Central memory CD4-positive, alpha-beta T cell (primary cell): Measurements from ENCODE around the gene MED29.
"Not testable (repeated sequence)": the region's sequence is repeated elsewhere in the genome, so short reads cannot be mapped to it uniquely, and the experiment has no call there.

Source experiments
- DNase-seq: peaks from one replicate; pipeline ENCODE4 v3.0.0; 2022

The MED29 gene

GRCh38 chr19:39372047-39372802 lies 19.0 kb upstream of the MED29 start:
- DNase-seq, result no peak

- no peak for DNase-seq
Measured at GRCh38 chr19:39372941-39373340, 18.2 kb upstream of the MED29 start.

- DNase-seq, result no peak
Measured at GRCh38 chr19:39375929-39376328, 15.2 kb upstream of the MED29 start.

GRCh38 chr19:39377373-39378362 lies 13.5 kb upstream of the MED29 start:
- DNase-seq, result no peak

GRCh38 chr19:39379366-39379765 lies 11.8 kb upstream of the MED29 start:
- DNase-seq, result not testable (repeated sequence)

DNA sequence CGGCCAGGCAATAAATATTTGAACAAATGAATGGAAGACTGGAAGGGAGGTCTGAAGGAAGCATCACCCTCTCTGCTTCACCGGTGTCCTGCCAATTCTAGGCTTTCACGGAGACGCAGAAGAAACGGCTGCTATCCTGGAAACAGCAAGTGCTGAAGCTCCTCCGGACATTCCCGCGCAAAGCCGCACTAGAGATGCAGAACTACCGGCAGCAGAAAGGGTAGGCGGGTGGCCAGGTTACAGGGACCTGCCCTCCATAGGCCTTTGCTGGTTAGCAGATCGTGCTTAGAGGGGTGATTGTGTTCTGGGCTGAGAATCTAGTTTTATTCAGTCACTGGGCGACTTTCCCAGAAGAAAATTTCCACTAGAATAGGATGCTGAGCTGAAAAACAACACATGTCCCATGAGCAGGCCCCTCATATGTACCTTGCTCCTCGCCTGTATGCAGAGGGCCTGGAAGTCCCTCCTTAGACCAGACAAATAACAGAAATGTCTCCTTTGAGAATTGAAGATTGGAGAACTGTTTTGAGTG lies 11.2 kb upstream of the MED29 start:
- DNase-seq, result no peak

- no peak for DNase-seq
Measured at GRCh38 chr19:39380521-39381502, 10.4 kb upstream of the MED29 start.

GRCh38 chr19:39381910-39382611 lies 9.1 kb upstream of the MED29 start:
- DNase-seq, result no peak

DNA sequence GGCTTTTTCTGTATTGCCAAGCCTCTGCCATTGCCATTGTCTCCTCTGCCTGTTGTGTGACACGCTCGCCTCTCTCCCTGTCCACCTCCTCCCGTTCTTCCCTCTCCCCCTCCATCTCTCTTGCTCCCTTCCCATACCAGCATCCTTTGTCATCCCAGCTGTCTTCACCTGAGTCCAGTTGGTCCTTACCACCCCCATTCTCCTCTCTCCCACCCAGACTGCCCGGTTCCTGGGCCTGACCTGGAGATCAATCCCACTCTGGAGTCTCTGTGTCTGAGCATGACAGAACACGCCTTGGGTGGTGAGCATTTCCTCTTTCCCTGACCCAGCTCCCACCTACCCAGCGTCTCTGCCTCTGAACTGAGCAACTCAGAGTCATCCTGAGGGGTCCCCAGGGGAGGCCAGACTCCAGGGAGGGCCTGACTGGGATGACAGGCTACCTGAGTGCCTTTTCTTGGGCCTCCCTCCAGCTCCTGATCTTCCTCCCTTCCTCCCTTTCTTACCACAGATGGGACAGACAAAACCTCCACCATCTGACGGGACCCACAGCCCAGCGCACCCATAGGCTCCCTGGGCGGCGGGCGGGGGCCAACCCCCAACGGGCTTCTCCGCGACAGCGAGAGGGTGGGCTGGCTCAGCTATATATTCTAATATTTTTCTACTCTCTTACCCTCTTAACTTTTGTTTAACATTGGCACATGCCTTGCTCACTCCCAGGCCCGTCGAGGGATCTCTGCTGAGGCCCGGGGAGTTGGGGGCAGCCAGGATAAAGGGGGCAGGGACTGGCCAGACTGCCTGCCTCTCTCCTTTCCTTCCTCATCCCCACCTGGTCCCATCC lies 8.0 kb upstream of the MED29 start:
- no peak for DNase-seq

DNA sequence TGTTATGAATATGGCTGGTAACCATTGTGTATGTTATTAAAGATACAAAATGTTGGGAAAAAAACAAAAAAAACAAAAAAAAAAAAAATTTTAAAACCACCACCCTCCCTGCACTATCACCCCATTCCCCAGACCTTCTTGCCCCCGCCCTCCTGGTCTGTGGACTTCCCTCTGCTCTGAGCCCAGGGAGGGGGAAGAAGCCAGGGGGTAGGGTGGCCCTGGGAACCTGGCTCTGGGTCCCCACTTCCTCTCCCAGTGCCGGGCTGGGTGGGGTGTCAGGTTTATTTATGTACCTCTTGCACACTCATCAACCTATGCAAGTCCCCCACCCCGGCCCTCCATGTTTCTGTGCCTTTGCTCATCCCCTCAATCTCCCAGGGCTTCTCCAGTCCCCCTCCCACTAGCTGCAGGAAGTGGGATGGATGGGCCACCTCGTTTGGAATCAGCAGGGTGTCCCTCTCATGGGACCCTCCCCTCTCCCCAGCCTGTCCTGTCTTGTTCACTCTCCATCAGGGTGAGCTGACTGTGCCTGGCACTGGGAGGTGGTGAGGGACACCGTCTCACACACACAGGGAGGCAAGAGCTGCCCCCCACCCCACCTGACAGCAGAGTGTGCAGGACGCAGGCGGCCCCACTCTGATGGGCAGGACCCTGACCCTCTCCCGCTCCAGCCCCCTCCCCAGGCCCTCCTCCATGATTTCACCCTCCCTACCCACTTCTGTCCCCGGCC lies 6.2 kb upstream of the MED29 start:
- no peak for DNase-seq

GRCh38 chr19:39385629-39386411 lies 5.4 kb upstream of the MED29 start:
- DNase-seq, result no peak

- no peak for DNase-seq
Measured at GRCh38 chr19:39386557-39386956, 4.6 kb upstream of the MED29 start.

DNA sequence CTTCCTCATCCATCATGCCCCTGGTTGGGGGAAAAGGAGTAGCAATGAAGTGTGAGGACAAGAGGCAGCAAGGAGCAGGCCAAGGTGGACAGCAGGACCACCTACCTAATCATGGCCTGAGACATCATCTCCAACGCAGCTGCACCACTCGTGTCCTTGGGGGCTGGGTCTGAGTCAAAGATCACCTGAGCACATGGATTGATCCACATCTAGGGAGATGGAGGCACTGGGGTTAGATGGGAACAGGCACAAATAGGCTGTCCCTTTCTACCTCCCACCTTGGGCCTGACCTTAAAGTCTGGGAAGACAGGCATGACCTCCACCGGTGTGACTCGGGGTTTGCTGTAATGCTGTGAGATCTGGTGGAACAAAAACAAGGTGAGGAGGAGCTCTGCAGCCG lies 2.5 kb upstream of the MED29 start:
- DNase-seq, result no peak

DNA sequence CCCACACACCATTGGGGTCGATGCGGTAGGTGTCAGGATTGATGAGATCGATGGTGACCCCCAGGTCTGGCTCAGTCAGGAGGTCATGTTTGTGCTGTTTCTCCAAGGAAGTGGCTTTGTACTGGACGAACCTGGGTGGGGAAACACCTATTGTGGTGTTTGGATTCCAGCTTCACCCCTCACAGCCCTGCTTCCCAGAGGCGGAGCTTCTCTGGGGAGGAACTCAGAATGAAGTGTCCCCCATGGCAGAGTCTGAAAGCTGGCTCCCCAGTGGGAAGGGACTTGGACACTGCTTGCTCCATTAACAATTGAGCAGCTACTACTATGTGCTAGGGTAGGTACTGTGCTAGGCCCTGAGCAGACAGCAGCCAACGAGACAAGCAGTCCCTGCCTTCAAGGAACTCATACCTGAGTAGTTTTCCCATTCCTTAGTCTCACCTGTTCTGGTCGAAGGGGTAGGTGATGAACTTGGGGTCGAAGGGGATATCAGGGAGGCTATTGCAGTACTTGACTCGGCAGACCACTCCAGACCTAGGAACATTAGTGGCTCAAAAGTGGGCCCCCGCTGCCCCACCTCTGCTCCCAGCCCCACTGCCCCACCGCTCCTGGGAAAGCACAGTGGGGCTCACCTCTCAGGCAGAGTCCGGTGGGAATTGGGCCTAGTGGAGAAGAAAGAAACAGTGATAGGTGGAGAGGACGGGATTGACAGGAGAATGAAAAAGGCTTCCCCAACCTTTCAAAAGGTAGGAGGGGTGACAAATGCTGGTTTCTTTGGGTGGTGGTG lies 1.4 kb upstream of the MED29 start:
- DNase-seq, result no peak

- DNase-seq, result peak; percentile 86
Measured at GRCh38 chr19:39390451-39390750, 777 bp upstream of the MED29 start.

GRCh38 chr19:39397360-39398296 lies 6.5 kb downstream of the MED29 start:
- peak; percentile 90 for DNase-seq

GRCh38 chr19:39398297-39398864 lies 7.2 kb downstream of the MED29 start:
- no peak for DNase-seq
